HFFc6 (cell line): ENCODE measurements around the gene PAPPA. TPM values are rescaled to one million over a fixed set of nuclear protein-coding genes. Genes with fewer than 3 reads are reported as not detected.

ENCODE experiments used
- DNase-seq: peaks from one replicate; pipeline ENCODE4 v3.0.0-alpha.2; 2018
- H3K27ac Mint-ChIP-seq: 2 replicates; pipeline ENCODE4 v1.8.0; 2020; ENCODE audit warnings: mild to moderate bottlenecking, mixed read lengths
- H3K27me3 Mint-ChIP-seq: 2 replicates; pipeline ENCODE4 v1.8.0; 2021; ENCODE audit warnings: mild to moderate bottlenecking, moderate library complexity, mixed read lengths; ENCODE audit not compliant: insufficient read depth
- H3K36me3 Mint-ChIP-seq: 2 replicates; pipeline ENCODE4 v1.8.0; 2021; ENCODE audit warnings: low read depth, mixed read lengths
- H3K4me1 Mint-ChIP-seq: 2 replicates; pipeline ENCODE4 v1.8.0; 2020; ENCODE audit warnings: low read depth, mixed read lengths
- H3K4me3 Mint-ChIP-seq: 2 replicates; pipeline ENCODE4 v1.8.0; 2020; ENCODE audit warnings: mild to moderate bottlenecking, moderate library complexity, mixed read lengths
- H3K9me3 Mint-ChIP-seq: 2 replicates; pipeline ENCODE4 v1.8.0; 2020; ENCODE audit warnings: mild to moderate bottlenecking, mixed read lengths
- total RNA-seq, 6 experiments: library from RNA; stranded (reverse); fragmentation: NEBNext Ultra II Directional; extraction: Animal tissue kit (Norgen Biotek cat#: 25700); gene quantifications; 2 replicates in 1 of 6; 3 replicates in 5 of 6; pipeline ENCODE4 v1.2.3, GENCODE V29; 2021
- TF ChIP-seq, protein P1 (sequence below): fragments of 200-600 bp; sonication (generic); IDR thresholded peaks from 2 replicates; pipeline ENCODE4 v1.5.0; 2021; ENCODE audit warnings: antibody characterized with exemption, mild to moderate bottlenecking

The PAPPA gene
- total RNA-seq, 6 experiments from 2014 or later: 8.2 to 13.2 (median 12.3) TPM

DNA sequence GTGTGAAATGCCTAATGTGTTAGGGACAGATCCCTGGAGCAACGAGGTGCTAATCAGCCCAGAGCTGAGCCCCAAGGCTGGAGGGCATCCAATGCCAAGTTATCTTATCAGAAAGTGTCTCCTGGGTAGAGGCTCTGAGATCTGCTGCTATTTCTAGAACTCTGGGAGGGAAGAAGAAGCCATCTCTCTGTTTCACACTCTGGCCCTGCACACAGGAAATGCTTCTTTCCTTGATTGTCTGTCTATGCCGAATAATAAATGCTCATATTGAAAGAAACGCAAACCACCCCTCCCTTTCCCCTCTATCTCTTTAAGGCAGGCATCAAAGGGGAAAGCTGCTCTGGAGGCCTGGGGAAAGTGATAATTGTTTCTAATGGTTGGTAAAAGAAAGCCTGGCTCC lies 166.7 kb downstream of the PAPPA start:
- Mint-ChIP-seq H3K9me3 (no peaks in the 10 kb centered on the region), H3K36me3 (no peaks in the 10 kb centered on the region)

DNA sequence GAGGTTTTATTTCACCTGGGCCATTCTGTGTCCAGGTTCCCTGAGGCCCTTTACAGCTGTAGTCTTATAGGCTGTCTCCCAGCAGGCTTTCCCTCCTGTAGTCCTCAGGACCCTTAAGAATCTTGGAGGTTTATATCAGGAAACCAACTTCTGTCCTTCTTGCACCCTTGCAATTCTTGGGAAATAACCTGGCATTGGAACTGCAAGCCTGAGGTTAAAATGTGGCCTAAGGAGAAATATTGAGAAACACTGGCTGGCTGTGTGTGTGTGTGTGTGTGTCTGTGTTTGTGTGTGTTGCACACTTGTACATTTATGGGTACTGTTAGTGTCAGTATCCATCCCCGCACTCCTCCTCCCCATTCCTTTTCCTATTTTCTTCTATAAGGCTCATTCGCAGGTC lies 168.9 kb downstream of the PAPPA start:
- H3K27ac Mint-ChIP-seq: no peak overlapping the region
- peaks cover 3% of the 10 kb centered on the region for H3K27me3 Mint-ChIP-seq
- H3K36me3 Mint-ChIP-seq: no peaks in the 10 kb centered on the region
- H3K4me3 Mint-ChIP-seq: no peak overlapping the region
- H3K9me3 Mint-ChIP-seq: no peaks in the 10 kb centered on the region
- TF ChIP-seq, protein P1, sequence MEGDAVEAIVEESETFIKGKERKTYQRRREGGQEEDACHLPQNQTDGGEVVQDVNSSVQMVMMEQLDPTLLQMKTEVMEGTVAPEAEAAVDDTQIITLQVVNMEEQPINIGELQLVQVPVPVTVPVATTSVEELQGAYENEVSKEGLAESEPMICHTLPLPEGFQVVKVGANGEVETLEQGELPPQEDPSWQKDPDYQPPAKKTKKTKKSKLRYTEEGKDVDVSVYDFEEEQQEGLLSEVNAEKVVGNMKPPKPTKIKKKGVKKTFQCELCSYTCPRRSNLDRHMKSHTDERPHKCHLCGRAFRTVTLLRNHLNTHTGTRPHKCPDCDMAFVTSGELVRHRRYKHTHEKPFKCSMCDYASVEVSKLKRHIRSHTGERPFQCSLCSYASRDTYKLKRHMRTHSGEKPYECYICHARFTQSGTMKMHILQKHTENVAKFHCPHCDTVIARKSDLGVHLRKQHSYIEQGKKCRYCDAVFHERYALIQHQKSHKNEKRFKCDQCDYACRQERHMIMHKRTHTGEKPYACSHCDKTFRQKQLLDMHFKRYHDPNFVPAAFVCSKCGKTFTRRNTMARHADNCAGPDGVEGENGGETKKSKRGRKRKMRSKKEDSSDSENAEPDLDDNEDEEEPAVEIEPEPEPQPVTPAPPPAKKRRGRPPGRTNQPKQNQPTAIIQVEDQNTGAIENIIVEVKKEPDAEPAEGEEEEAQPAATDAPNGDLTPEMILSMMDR: no peak
- H3K4me1 Mint-ChIP-seq: peaks cover 13% of the 10 kb centered on the region
- no peak for DNase-seq

More for the DNA sequence above, 166.7 kb downstream of the PAPPA start:
- Mint-ChIP-seq H3K27me3 (peaks cover 3% of the 10 kb centered on the region), H3K4me1 (peaks cover 7% of the 10 kb centered on the region; the same call in 1 of the 2 replicates), H3K27ac (no peak overlapping the region), H3K4me3 (no peak overlapping the region)
- TF ChIP-seq, protein P1: no peak
- no peak for DNase-seq

DNA sequence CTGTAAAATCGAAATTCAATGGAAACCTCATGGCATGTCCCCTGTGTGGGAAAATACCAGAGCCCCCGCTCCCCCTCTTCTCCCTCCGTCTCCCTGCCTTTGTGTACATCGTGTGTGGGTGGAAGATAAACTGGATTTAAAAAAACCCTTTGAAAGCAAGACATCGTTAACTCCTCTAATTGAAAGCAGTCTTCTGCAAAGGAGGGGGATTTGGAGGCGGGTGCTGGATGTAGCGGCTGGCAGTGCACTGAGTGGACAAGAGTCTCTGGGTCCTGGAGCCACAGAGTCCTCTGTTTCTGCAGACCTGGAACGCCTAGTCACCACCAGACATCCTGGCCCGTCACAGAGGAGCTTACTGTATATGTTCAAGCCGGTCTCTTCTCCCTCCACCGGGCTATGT lies 169.4 kb downstream of the PAPPA start:
- no peaks in the 10 kb centered on the region for H3K9me3 Mint-ChIP-seq
- H3K27me3 Mint-ChIP-seq: peaks cover 3% of the 10 kb centered on the region
- H3K4me1 Mint-ChIP-seq: peaks cover 18% of the 10 kb centered on the region
- TF ChIP-seq, protein P1: no peak
- H3K27ac Mint-ChIP-seq: no peak overlapping the region
- DNase-seq: no peak
- no peak overlapping the region; the same call in 1 of the 2 replicates for H3K4me3 Mint-ChIP-seq
- no peaks in the 10 kb centered on the region for H3K36me3 Mint-ChIP-seq

DNA sequence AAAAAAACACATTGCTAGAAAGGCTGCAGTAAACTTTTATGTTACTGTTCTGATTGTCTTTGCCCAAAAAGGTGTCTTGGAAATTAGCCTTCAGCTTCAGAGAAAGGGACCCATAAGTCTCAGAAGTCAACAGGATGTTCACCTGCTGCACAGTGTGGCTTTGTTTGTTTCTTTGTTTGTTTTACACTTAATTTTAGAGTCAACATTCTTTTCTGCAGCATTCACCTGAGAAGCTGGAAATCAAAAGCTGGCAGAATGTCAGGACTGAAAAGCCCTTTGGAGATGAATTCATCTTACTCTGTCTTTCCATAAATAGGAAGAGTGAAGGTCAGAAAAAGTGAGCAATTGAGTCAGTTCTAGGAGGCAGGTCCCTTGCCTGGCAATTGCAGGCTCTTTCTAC lies 170.0 kb downstream of the PAPPA start:
- Mint-ChIP-seq H3K27ac (no peak overlapping the region), H3K36me3 (no peaks in the 10 kb centered on the region), H3K9me3 (no peaks in the 10 kb centered on the region), H3K4me3 (no peak overlapping the region), H3K27me3 (peaks cover 3% of the 10 kb centered on the region), H3K4me1 (peaks cover 23% of the 10 kb centered on the region)
- TF ChIP-seq, protein P1: no peak
- DNase-seq: no peak

DNA sequence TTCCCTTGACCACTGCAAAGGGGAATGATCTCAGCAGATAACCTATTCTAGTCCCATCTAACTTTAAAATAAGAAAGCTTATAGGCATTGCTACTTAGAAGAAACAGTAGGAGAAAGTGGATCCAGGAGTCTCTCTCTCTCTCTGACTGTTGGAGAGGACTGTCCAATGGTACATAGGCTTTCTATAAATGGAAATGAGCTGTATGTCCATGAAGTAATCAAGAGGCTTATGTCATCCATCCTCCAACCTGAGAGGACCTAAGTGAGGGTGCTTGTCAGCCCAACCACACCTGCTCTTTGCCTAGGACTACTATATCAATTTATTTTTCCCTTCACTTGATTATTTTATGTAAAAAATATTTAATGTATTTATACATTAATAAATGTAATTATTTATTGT lies 172.3 kb downstream of the PAPPA start:
- Mint-ChIP-seq H3K27me3 (peaks cover 3% of the 10 kb centered on the region), H3K36me3 (peaks cover 3% of the 10 kb centered on the region; the same call in 1 of the 2 replicates), H3K27ac (no peak overlapping the region)

More for the DNA sequence above, 172.3 kb downstream of the PAPPA start:
- Mint-ChIP-seq H3K4me1 (peaks cover 23% of the 10 kb centered on the region), H3K9me3 (no peaks in the 10 kb centered on the region), H3K4me3 (no peak overlapping the region)
- TF ChIP-seq, protein P1: no peak
- DNase-seq: no peak
